Amniotic epithelial cell (primary cell): Measurements from ENCODE around the gene SCN2A.
"Not testable (repeated sequence)": the region's sequence is repeated elsewhere in the genome, so short reads cannot be mapped to it uniquely, and the experiment has no call there.

Source experiments
- DNase-seq: peaks from one replicate; pipeline ENCODE4 v3.0.0-alpha.2; 2010; ENCODE audit warnings: low read depth

Gene SCN2A

DNA sequence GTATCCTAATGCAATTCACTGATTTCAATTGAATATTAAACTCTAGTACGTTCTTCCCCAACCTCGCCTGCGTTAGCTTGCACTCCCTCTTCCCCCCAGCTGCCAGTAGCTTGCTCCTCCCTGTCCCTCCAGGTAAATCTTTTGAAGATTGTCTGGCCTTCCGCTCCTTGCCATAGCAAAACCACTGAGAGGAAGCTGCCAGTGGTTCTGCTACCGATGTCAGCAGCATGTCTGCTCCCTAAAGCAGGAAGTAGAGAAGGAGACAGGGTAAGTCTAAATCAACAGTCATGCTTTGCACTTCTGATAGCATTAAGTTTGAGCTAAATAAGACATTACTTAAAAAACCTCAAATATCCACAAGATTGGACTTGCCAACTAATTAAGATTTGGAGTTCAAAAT is 89.1 kb downstream of the SCN2A start:
- no peak for DNase-seq

DNA sequence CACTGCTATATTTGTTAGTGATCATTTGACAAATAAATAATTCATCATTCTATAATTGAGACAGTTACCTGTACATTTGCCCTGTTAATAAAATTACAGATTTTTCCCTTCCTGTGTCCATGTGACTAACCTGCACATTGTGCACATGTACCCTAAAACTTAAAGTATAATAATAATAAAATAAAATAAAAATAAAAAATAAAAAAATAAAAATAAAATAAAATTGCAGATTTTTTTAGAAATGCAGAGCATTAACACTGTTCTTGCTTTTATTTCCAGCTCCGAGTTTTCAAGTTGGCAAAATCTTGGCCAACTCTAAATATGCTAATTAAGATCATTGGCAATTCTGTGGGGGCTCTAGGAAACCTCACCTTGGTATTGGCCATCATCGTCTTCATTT is 105.1 kb downstream of the SCN2A start:
- not testable (repeated sequence) for DNase-seq

DNA sequence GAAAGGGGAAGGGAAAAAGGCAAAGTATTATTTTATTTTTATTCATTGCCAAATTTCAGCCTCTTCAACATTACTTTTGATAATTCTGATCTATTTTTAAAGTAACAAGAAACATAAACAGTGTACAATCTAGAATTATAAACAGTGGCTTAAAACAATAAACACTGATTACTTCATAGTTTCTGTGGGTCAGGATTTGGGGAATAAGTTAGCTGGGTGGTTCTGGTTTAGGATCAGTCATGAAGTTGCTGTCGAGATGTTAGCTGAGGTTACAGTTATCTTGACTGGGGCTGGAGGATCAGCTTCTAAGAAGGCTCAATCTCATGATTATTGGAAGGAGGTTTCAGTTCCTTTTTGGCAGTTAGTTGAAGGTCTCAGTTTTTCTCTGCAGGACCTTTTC is 109.2 kb downstream of the SCN2A start:
- no peak for DNase-seq

DNA sequence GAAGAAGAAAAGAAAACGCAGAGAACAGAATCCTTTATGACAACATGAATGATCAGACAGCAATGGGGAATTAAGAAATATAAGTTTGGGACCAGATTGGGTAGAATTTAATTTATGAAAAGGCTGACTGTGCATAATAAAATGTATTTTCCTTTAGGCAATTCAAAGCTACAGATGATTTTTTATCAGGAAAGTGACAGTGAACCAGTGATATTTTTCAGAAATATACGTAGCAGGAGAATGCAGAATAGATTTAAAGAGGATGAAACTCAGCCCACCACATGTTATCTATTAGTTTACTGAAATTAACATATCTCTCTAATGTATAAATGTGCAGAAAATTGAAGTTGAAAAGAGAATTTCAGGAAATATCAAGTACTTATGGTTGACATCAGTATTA is 110.0 kb downstream of the SCN2A start:
- DNase-seq: no peak

DNA sequence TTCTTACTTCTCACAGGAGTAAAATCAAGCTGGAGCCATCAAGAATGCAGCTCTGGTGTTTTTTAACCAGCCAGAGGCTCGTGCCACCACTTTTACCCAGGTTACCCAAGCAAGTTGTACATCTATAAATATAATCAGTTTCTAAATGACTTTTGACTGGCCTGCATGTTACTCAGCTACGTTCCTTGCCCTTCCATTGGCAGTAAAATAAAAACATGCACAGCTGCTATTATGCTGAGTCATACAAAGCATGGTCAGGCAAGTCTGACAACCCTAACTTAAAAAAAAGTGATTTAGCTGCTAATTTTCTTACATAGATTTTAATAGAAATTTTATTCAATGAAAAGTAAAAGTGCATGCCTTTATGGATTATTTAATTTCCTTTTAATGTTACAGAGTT is 118.5 kb downstream of the SCN2A start:
- peak; percentile 68 for DNase-seq

DNA sequence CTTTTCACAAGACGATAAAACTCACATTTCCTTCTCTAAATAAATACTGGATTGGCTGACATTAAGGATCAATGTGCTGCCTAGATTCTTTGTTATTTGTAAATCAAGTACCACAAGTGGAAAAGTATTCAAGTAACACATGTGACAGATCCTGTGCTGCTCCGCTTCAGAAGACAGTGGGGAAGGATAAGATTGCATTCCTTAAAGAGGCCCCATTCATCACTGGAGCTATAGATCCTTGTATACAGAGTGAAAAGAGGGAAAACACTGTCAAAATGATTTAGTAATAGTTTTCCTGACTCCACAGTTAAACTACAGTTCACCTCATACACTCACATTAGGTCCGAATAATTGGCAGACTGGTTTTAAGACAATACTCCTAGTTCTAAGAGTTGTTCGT is 122.3 kb downstream of the SCN2A start:
- DNase-seq: no peak

DNA sequence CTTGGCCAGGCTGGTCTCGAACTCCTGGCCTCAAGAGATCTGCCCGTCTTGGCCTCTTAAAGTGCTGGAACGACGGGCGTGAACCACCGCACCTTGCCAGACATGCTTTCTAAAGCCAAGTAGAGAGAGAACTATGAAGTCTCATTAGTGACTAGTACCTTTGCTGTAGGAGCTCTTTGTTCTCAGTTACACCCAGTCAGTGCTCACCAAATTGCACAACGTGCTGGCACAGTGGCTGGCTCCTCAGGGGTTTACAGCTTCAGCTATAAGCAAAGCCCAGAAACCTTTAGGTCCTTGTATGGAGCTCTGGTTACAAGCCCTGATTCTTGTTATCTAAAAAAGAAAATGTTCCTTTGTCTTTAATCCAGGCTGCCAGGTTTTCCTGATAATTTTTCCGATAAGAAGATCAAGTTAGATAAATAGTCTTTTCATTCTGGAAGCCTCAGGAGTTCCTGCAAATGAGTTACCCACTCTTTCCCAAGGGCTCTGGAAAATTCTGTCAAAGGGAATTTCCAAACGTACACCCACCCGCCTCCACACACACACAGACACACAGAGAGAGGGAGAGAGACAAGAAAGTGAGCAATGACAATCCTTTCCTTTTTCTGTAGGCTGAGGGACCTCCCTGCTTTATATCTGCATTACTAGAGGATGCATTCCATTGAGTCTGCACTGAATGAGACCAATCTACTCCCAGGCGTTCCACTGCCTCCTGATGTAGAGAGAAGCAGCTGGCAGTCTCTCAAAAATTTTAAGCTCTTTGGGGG is 130.1 kb downstream of the SCN2A start:
- DNase-seq: peak; percentile 8

DNA sequence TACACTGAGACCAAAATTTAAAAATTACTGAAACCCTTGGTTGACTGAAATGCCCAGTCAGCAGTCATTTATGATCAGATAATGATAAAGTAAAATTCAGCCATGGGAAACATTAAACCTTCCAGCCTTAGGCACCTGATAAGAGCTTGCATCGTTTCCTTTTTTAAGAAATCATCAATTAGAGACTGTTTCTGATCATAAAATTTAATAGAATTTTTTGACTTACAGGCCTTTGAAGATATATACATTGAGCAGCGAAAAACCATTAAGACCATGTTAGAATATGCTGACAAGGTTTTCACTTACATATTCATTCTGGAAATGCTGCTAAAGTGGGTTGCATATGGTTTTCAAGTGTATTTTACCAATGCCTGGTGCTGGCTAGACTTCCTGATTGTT is 130.7 kb downstream of the SCN2A start:
- DNase-seq: no peak

DNA sequence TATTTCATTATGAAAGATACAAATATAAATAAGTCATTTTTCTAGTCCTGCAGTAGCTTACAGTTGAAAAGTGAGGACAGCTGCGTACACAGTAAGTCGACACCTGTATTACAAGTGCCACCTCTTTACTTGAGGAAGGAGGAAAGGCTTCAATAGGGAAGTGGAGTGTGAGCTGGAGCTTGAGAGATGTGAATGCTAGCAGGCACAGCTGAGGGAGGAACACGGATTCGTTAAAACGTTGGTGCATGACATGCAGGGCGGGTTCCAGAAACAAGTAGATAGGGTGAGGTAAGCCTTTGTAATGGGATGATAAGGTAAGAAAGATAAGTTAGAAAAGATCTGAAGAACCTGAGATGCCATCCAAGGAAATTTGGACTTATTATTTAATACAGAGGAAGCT is 132.1 kb downstream of the SCN2A start:
- DNase-seq: no peak

DNA sequence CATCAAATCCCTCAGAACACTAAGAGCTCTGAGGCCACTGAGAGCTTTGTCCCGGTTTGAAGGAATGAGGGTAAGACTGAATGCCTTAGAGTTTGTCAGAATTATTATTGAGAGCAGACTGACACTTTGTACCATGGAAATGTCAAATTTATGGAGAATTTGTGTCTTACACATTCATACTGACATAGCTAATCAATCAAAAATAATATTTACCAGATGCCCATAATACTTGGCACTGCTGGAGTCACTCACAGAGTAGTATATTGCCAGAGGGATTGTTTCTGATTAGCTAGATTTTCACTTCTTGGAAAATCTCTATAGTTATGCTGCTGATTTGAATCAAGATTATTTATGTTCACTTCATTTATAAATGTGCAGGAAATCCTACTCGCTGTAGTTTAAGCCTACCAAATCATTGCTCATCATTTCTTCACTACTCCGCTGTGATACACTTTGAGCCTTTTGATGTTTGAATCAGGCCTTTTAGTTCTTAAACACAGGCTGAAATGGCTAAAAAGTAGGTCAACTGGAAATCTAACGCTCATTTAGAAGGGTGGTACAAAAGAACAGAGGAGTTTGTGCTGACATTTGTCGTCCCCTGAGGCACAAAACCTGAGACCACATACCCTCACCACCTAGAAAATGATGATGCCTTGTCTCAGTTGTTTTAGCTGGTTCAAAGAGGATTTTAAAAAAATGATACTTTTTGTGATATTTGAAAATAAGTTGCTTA is 134.2 kb downstream of the SCN2A start:
- no peak for DNase-seq

DNA sequence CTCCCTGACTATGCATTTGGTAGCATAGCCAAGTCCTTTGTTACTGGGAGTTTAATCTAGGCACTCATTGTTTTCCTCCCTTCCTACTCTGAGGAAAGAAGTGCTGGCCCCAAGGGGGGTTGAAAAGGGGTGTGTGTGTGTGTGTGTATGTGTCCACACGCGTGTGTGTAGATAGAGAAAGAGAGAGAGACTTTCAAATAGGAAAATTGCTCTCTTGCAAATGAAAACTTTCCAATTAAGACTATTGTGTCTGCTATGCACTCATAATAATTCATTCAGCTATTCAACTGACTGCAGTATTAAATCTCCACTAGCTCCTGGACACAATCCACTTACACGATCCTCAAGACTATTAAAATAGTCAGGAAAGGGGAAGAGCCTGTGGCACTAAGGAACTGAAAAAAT is 137.4 kb downstream of the SCN2A start:
- DNase-seq: no peak

DNA sequence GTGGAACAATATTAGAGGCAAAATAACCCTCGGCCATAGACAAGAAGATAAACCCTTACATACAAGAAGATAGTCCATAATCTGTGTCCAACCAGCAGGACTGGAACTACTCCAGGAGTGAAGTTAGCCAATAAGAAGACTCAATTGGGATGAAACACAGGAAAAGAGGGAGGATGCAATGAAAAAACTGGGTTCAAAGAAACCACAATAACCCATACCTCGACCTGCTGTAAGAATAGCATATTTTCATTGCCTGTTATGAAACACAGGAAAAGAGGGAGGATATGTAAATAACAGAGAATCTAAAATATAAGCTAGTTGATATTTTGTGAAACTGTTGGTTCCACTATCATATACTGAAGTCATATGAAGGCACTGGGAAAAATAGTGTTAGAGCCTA is 143.1 kb downstream of the SCN2A start:
- no peak for DNase-seq

DNA sequence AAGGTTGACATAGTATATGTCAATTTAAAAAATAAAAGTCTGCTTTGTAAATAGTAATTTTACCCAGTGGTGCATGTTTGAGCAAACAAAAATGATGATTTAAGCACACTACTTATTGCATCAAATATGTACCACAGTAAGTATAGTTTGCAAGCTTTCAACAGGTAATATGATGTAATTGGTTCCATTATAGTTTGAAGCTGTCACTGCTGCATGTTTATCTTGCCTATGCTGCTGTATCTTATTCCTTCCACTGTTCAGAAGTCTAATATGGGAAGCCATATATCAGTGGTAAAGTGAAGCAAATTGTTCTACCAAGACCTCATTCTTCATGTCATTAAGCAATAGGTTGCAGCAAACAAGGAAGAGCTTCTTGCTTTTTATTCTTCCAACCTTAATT is 151.7 kb downstream of the SCN2A start:
- DNase-seq: no peak

DNA sequence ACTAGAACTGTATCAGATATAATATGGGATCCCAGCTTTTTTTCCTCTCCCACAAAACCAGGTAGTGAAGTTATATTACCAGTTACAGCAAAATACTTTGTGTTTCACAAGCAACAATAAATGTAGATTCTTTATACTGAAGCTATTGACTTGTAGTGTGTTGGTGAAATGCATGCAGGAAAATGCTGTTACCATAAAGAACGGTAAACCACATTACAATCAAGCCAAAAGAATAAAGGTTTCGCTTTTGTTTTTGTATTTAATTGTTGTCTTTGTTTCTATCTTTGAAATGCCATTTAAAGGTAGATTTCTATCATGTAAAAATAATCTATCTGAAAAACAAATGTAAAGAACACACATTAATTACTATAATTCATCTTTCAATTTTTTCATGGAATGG is 152.6 kb downstream of the SCN2A start:
- DNase-seq: no peak

DNA sequence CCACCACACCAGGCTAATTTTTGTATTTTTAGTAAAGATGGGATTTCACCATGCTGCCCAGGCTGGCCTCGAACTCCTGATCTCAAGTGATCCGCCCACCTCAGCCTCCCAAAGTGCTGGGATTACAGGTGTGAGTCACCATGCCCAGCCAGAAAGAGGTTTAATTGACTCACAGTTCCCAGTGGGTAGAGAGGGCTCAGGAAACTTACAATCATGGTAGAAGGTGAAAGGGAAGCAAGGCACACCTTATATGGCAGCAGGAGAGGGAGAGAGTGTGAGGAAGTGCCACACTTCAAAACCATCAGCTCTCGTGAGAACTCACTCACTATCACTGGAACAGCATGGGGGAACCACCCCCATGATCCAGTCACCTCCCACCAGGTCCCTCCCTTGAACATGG is 159.4 kb downstream of the SCN2A start:
- DNase-seq: not testable (repeated sequence)

DNA sequence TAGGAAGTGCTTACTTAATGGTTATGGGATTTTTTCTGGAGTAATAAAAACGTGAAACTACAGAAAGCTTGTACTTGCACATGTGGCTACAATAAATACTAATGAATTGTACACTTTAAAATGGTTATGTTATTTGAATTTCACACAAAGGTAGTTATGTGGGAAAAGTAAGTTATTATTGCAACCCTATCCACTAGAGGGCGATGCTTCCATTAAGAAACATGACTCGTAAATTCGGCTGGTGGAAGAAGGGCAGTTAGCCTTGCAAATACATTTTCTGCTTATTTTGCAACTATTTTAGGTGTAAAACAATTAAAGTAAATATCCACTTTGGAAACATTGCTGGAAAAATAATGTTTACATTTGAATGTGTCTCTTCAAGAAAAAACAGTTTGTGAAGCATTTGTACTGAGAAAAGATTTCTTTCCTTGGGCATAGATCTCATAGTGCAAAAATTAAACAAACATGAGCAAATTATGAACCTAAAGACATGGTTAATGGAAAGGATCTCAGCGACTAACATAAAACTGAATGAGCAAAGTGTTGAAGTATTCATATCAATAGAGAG is 162.2 kb downstream of the SCN2A start:
- peak; percentile 74 for DNase-seq

DNA sequence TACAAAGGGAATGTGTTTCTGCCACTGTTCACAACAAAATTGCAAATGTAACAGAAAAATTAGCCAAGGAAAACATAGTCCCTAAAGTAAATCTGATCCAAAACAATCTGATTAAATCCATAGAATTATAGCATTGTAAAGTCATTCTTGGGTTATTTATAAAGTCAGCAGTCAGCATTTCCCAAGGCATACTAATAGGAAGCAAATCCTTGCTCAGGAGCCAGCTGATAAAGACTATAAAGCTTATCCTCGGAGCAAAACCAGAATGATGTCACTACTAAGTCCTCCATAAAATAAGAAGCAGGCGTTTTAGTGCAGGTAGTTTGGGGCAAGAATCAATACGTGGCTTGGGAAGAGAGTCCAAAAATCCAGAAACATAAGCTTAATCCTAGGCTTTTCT is 162.9 kb downstream of the SCN2A start:
- no peak for DNase-seq

DNA sequence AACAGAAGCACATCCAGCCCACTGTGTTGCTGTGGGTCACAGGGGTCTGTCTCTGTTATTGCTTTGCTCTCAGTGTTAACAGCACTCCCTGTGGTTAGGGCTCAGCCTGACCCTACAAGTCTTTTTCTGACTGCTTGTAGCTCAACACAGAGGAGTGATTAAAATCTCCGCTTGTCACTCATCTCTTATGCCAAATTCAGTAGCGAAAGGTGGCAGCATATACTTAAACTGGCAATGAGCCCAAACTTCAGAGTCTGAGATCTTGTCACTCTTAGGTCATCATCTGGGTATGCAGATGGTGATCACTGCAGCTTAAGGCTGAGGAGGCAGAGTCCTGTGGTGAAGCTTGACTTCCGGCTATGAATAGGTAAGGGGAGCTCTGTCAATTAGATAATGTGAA is 167.0 kb downstream of the SCN2A start:
- DNase-seq: no peak

DNA sequence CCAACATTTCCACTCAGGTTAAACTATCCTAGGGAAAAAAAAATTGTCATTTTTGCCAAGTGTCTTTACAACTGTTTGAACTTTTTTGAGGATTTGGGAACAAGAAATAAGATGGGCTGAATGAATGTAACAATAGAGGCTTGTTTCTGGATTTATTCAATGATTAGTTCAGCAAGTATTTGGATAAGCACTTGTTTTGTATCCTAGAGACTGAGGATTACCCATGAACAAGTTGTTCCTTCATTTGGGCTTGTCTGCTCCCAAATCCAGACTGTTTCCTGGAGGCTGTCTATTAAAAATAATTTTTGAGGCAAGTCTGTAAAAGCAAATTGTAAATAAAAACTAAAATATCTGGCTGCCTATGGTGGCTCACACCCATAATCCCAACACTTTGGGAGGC is 168.3 kb downstream of the SCN2A start:
- no peak for DNase-seq

DNA sequence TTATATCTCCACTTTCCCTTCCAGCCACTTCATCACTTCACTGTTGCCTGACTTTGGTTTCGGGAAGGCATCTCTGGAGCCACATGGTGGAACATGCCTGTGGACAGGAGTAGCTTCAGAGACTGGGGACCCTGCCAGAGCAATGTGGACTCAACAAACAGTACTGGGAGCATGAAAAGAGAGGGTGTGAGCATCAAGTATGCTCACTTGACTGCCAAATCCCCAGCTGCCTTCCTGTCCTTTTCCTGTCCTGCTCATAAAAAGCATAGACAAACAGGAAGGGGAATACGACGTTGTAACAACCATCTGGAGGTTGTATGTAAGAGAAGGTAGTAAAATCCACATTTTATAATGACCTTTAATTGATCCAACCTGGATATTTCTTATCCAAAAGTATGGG is 169.0 kb downstream of the SCN2A start:
- DNase-seq: no peak

DNA sequence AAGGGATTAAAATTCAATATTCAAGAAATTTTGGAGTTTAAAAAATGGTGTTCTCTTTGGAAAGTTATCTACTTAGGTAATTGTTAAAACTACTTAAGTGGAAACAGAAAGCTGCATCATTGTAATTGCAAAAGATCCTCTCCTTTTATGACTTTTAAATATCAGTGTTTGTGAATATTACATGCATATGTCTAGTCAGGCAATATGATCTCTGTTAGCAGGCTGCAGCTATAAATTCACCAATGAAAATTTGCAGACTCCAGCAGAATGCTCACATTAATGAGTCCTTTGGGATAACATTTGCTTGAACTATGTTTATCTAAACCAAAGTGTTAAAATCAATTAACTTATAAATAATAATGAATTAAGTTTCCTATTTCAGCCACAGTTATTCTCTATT is 171.1 kb downstream of the SCN2A start:
- DNase-seq: no peak

DNA sequence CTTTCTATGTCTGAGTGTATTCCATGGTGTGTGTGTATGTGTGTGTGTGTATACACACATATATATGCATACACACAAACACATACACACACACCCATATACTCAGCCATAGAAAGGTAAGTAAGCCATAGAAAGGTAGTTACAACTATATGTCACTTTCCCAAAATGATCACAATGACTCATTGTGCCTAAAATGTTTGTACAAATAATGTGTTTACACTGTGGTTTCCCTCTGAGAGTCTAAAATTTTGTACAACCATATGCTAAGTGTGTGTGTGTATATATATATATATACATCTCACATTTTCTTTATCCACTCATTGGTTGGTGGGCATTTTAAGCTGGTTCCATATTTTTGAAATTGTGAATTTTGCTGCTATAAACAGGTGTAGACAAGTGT is 175.0 kb downstream of the SCN2A start:
- DNase-seq: no peak

DNA sequence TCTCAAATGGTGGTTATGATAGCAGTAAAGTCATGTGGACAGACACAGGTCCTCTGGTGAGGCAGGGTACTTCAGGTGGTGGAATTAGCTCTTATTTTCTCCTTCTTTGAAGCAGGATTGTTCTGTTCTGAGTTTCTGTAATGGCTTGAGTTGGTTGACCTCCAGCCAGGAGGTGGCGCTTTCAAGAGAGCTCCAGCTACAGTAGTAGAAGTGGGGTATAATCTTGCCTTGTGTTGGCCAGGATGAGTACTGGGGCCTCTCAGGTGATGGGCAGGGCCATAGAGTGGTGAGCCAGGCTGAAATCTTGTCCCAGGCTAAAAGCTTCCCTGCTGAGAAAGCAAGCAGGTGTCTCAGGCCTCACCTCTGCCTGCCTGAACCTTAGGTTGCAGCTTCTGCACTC is 177.8 kb downstream of the SCN2A start:
- no peak for DNase-seq

DNA sequence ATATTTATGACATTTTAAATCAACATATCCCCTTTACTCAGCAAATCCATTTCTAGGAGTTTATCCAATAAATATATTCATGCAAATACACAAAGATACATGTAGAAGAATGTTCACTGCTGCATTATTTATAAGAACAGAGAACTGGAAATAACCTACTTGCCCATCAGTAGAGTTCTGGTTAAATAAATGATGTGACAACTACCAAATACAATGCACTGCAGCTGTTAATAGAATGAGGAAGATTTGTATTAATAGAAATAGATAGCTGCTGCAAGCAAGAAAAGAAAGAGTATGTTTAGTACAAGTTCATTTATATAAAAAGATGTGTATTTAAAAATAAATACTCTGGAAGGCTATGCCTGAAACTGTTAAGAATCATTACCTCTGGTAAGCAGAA is 181.0 kb downstream of the SCN2A start:
- DNase-seq: no peak
